RWPE2 (cell line): ENCODE results near the gene POLR1F.
"Not testable (repeated sequence)": the region's sequence is repeated elsewhere in the genome, so short reads cannot be mapped to it uniquely, and the experiment has no call there.

Experiments used
- ATAC-seq: fragments of 200-7000 bp; cut with Tn5 transposase; 3 replicates; pipeline ENCODE4 v1.9.1; 2021; ENCODE audit warnings: low read depth
- DNase-seq: peaks from one replicate; pipeline ENCODE4 v3.0.0-alpha.2; 2020; ENCODE audit warnings: low spot score
- H3K27ac ChIP-seq: fragments of 450-650 bp; 2 replicates; pipeline ENCODE4 v1.5.1; 2017; ENCODE audit warnings: mild to moderate bottlenecking; ENCODE audit not compliant: poor library complexity, severe bottlenecking
- H3K27me3 ChIP-seq: fragments of 250-450 bp; sonication (Bioruptor Pico); 2 replicates; pipeline ENCODE4 v1.5.1; 2021; ENCODE audit warnings: mild to moderate bottlenecking, moderate library complexity; ENCODE audit not compliant: insufficient read depth, poor library complexity, severe bottlenecking
- H3K36me3 ChIP-seq: fragments of 250-450 bp; sonication (Bioruptor Pico); 2 replicates; pipeline ENCODE4 v1.5.1; 2020; ENCODE audit warnings: low read depth, mild to moderate bottlenecking, moderate library complexity
- H3K4me1 ChIP-seq: fragments of 250-450 bp; sonication (Bioruptor Pico); 2 replicates; pipeline ENCODE4 v1.5.1; 2021; ENCODE audit warnings: mild to moderate bottlenecking, moderate library complexity; ENCODE audit not compliant: insufficient read depth, poor library complexity, severe bottlenecking
- H3K4me3 ChIP-seq: fragments of 250-450 bp; sonication (Bioruptor Pico); 2 replicates; pipeline ENCODE4 v1.5.1; 2021; ENCODE audit warnings: mild to moderate bottlenecking, moderate library complexity; ENCODE audit not compliant: severe bottlenecking
- H3K9me3 ChIP-seq: fragments of 250-450 bp; sonication (Bioruptor Pico); 2 replicates; pipeline ENCODE4 v1.5.1; 2021; ENCODE audit warnings: mild to moderate bottlenecking, moderate library complexity; ENCODE audit not compliant: severe bottlenecking
- CTCF ChIP-seq: fragments of 450-650 bp; IDR thresholded peaks from one replicate; pipeline ENCODE4 v1.5.1; 2017; ENCODE audit warnings: mild to moderate bottlenecking, moderate library complexity; ENCODE audit not compliant: poor library complexity, severe bottlenecking

Gene POLR1F

GRCh38 chr7:19700936-19701335 lies 7.9 kb downstream of the POLR1F start:
- Histone ChIP-seq H3K4me3 (no peak overlapping the region), H3K36me3 (peaks cover 57% of the 10 kb centered on the region), H3K9me3 (no peaks in the 10 kb centered on the region), H3K27me3 (no peaks in the 10 kb centered on the region), H3K4me1 (no peaks in the 10 kb centered on the region), H3K27ac (no peak overlapping the region)
- no peak for TF ChIP-seq CTCF
- no peak for DNase-seq
- ATAC-seq, result no peak

GRCh38 chr7:19698331-19698730 lies 10.5 kb downstream of the POLR1F start:
- Histone ChIP-seq H3K4me1 (no peaks in the 10 kb centered on the region), H3K36me3 (peaks cover 46% of the 10 kb centered on the region), H3K27ac (no peak overlapping the region), H3K27me3 (no peaks in the 10 kb centered on the region), H3K9me3 (no peaks in the 10 kb centered on the region), H3K4me3 (no peak overlapping the region)
- ATAC-seq (no peak), DNase-seq (no peak)
- TF ChIP-seq CTCF, result no peak

- Histone ChIP-seq H3K9me3 (no peaks in the 10 kb centered on the region), H3K27me3 (no peaks in the 10 kb centered on the region), H3K27ac (no peak overlapping the region), H3K36me3 (peaks cover 35% of the 10 kb centered on the region), H3K4me1 (no peaks in the 10 kb centered on the region), H3K4me3 (no peak overlapping the region)
- no peak for TF ChIP-seq CTCF
- DNase-seq, result no peak
- ATAC-seq, result no peak
Observed at GRCh38 chr7:19696926-19697325, 11.9 kb downstream of the POLR1F start.

GRCh38 chr7:19692111-19692828 lies 16.6 kb downstream of the POLR1F start:
- H3K9me3 ChIP-seq, result no peaks in the 10 kb centered on the region
- no peak for TF ChIP-seq CTCF
- H3K27ac ChIP-seq, result no peak overlapping the region
- no peak overlapping the region for H3K4me3 ChIP-seq
- no peaks in the 10 kb centered on the region for H3K4me1 ChIP-seq
- DNase-seq (peak; percentile 49), ATAC-seq (no peak)
- no peaks in the 10 kb centered on the region for H3K27me3 ChIP-seq
- H3K36me3 ChIP-seq, result peaks cover 1% of the 10 kb centered on the region

GRCh38 chr7:19690736-19691135 lies 18.1 kb downstream of the POLR1F start:
- no peaks in the 10 kb centered on the region for H3K36me3 ChIP-seq
- H3K9me3 ChIP-seq, result no peaks in the 10 kb centered on the region
- H3K27me3 ChIP-seq, result no peaks in the 10 kb centered on the region
- DNase-seq (no peak), ATAC-seq (no peak)
- H3K27ac ChIP-seq, result no peak overlapping the region
- no peak overlapping the region for H3K4me3 ChIP-seq
- no peak for TF ChIP-seq CTCF
- no peaks in the 10 kb centered on the region for H3K4me1 ChIP-seq

GRCh38 chr7:19689130-19689529 lies 19.7 kb downstream of the POLR1F start:
- ATAC-seq, result not testable (repeated sequence)

More at GRCh38 chr7:19689130-19689529, 19.7 kb downstream of the POLR1F start:
- H3K9me3 ChIP-seq, H3K4me3 ChIP-seq, H3K4me1 ChIP-seq, H3K36me3 ChIP-seq, H3K27me3 ChIP-seq, DNase-seq, H3K27ac ChIP-seq: not testable (repeated sequence)
